Erythroblast (primary cell): ENCODE data around the gene ASIC4.

Source experiments
- GATA1 ChIP-seq: IDR thresholded peaks from 2 replicates; pipeline ENCODE4 v1.6.1; 2011; ENCODE audit warnings: low read depth, mild to moderate bottlenecking, control low read depth, low read length, moderate library complexity
- POLR2A ChIP-seq: IDR thresholded peaks from 2 replicates; pipeline ENCODE4 v1.6.1; 2011; ENCODE audit warnings: mild to moderate bottlenecking, low read length

GRCh38 chr2:219523031-219523671 lies 8.9 kb downstream of the ASIC4 start:
- TF ChIP-seq POLR2A: no peak
- no peak for TF ChIP-seq GATA1
